H1 (cell line): Measurements from ENCODE around the gene SECISBP2. TPM values are rescaled to one million over a fixed set of nuclear protein-coding genes. Genes with fewer than 3 reads are reported as not detected.

ENCODE experiments used
- CHD7 ChIP-seq: fragments of 300-600 bp; sonication (generic); IDR thresholded peaks from 2 replicates; pipeline ENCODE4 v1.7.1; 2012; ENCODE audit warnings: low read length, moderate library complexity, mild to moderate bottlenecking, inconsistent platforms; ENCODE audit not compliant: insufficient replicate concordance
- FOSL1 ChIP-seq: IDR thresholded peaks from 2 replicates; pipeline ENCODE4 v1.6.1; 2011; ENCODE audit warnings: mild to moderate bottlenecking, low read depth, low read length, moderate library complexity; ENCODE audit not compliant: insufficient read depth
- GTF2F1 ChIP-seq: IDR thresholded peaks from 2 replicates; pipeline ENCODE4 v1.6.1; 2012; ENCODE audit warnings: low read depth, low read length, improper control_type of control experiment, borderline replicate concordance
- HDAC2 ChIP-seq, 2 experiments: fragments of 300-600 bp in 1 of 2; sonication (generic) in 1 of 2; IDR thresholded peaks; 2 replicates each; pipeline ENCODE4 v1.6.1; 2011 to 2012; ENCODE audit warnings: low read depth in 2 of 2, low read length in 2 of 2, mild to moderate bottlenecking in 2 of 2, moderate library complexity in 2 of 2, borderline replicate concordance in 1 of 2, inconsistent platforms in 1 of 2
- MAX ChIP-seq: IDR thresholded peaks from 2 replicates; pipeline ENCODE4 v1.6.1; 2012; ENCODE audit warnings: inconsistent platforms
- NRF1 ChIP-seq: IDR thresholded peaks from 2 replicates; pipeline ENCODE4 v1.6.1; 2011; ENCODE audit warnings: mild to moderate bottlenecking, low read depth, low read length, improper control_type of control experiment
- PHF8 ChIP-seq: fragments of 200-600 bp; sonication (generic); conservative IDR thresholded peaks from 2 replicates; pipeline ENCODE4 v1.7.1; 2012; ENCODE audit warnings: low read depth, mild to moderate bottlenecking, inconsistent platforms, low read length, moderate library complexity
- SIRT6 ChIP-seq: IDR thresholded peaks from one replicate; pipeline ENCODE4 v1.7.1; 2012; ENCODE audit warnings: low read length, inconsistent platforms
- TCF12 ChIP-seq: IDR thresholded peaks from 2 replicates; pipeline ENCODE4 v1.6.1; 2011; ENCODE audit warnings: low read depth, mild to moderate bottlenecking, low read length
- polyA plus RNA-seq, 7 experiments: library from polyadenylated mRNA; depleted of rRNA in 3 of 7; stranded (reverse) in 5 of 7; unstranded in 2 of 7; fragments of >200 nt in 5 of 7; fragments of 200-250 nt in 2 of 7; gene quantifications; 1 replicate in 5 of 7; 2 replicates in 1 of 7; 4 replicates in 1 of 7; pipeline versions ENCODE4 v1.2.1 to v1.2.3, GENCODE V29; 2011 to 2013; ENCODE audit warnings: missing spikeins in 2 of 7, mixed read lengths in 2 of 7
- total RNA-seq: library from RNA; stranded (reverse); fragmentation: NEBNext Ultra II Directional; extraction: Animal tissue kit (Norgen Biotek cat#: 25700); gene quantifications from 2 replicates; pipeline ENCODE4 v1.2.1, GENCODE V29; 2021

SECISBP2 gene
- total and polyA plus RNA-seq, 2 of the 8 experiments (the other 6 are each of a cell fraction or from before 2014, with no cell fraction given), result 39.0 to 61.7 TPM

- TF ChIP-seq HDAC2 (IDR thresholded peaks at IDR 0.05; ENCODE audit: borderline replicate concordance in 1 of 2, low read depth in 2 of 2, low read length in 2 of 2), result 0 out of 4 replicates have a peak, but pooled peaks of 1 of the 2 experiments have one; percentile 18
- no peak for TF ChIP-seq CHD7
- peak; percentile 91 for TF ChIP-seq NRF1
- no peak for TF ChIP-seq SIRT6
- peak; percentile 70 for TF ChIP-seq MAX
- peak; percentile 94 for TF ChIP-seq GTF2F1
- no peak for TF ChIP-seq FOSL1
- TF ChIP-seq TCF12, result no peak
- peak; percentile 87 for TF ChIP-seq PHF8
Observed at GRCh38 chr9:89310475-89311345, 7.6 kb upstream of the SECISBP2 start, which contains the start of gene CKS2 (continued).
